HG03442 (cell line): ENCODE results near the gene CELF4.

ENCODE experiments used
- ATAC-seq: cut with Tn5 transposase; IDR thresholded peaks from one replicate; pipeline ENCODE4 v1.9.1; 2021; ENCODE audit warnings: mild to moderate bottlenecking, moderate library complexity; ENCODE audit not compliant: unreplicated experiment

Gene CELF4

DNA sequence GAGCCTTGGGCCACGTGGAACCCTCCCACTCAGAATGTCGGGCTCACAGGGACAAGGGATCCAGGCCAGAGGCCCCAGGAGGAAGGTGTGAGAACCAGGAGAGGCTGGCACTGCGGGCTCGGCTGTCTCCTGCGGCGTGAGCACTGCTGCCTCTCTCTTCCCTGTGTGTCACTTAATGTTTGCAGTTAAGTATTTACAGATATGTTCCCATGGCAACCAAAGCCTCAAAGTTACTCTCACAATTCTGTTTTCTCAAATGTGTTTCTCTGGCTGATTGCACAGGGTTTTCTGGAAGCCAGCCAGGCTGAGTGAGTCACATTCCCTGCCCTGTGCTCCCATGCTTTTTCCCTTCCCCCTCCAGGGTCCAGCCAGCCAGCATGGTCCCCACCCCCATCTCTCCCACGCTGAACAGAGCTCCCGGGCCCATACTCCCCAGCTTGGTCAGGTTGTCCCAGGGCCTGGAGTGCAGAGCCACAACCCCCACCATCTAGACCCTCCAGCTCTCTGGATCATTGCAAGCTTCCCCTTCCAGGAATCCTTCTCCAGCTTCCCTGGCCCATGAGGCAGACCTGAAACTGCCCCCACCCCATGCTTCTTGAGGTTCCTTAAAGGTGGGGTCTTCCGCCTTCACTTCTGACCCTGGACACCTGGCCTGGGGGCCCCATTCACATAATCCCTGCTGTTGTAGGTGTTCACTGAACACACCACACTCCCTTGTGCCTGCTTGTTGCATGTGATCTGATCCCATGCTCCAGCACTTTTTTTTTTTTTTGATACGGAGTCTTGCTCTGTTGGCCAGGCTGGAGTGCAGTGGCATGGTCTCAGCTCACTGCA, 265.9 kb downstream of the CELF4 start:
- ATAC-seq, result peak; percentile 70

DNA sequence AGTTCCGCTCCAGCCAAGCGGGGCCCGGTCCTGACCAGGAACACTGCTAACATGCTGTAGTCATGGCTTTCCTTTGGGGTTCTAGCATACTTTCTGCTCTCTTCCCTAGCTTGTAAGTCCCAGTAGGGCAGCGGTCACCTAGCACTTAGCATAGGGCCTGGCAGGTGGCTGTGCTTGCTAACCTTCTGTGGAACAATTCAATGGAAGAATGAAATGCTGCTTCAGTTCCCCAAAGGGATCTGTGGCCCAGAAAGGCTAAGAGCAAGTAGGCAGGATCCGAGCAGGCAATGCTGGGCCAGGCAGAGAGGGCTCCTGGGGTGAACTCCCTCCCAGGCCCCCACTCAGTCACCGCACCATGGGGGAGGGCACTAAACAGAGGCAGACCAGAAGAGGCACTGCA, 266.8 kb downstream of the CELF4 start:
- ATAC-seq, result no peak

DNA sequence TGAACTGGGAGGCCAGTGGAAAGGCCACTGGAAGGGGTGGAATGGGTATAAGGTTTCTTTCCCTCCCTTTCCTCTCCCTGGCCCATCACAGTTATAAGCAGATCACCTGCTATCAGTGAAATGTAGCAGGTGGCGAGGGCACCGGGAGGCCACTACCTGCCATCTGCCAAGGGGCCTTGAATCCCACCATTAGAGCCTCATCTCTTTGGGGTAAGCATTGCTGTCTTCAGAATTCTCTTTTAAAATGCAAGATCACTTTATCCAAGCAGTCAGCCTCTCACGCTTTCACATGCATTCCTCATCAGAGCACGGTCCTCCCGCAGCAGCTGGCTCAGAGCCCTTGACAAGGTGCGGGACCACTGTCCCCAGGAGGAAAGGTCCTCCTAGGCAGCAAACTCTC, 268.5 kb downstream of the CELF4 start:
- ATAC-seq, result no peak

DNA sequence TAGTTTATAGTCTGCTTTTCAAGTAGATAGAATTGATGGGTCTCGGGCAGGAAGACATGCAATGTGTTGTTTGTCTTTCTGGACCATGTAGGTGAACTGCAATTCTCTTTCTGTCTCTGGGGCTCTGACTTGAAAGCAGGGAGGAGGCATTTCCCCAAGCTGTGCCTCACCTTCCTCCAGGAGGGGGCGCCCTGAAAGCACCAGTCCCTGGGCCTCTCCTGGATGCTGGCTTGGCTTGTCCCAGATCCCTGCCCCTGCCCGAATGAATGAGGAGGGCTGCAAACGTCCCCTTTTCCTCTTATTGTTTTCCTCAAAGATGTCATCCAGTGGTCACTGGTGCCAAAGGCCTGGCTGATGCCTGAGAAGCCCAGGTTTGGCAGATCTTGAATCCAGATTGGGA, 270.6 kb downstream of the CELF4 start:
- no peak for ATAC-seq

DNA sequence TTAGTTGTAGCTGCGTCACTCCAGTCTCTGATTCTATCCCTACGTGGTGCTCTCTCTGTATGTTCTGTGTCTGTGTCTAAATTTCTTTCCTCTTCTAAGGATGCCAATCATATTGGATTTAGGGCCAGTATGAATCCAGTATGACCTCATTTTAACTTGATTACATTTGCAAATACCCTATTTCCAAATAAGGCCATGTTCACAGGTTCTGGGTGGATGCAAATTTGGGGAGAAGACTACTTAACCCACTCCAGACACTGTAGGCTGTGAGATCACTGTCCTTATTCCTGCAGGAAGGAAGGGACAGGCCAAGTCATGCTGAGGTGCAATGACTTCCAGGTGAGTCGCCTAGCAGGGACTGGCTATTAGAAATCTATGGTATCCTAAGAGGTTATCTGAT, 272.2 kb downstream of the CELF4 start:
- no peak for ATAC-seq

DNA sequence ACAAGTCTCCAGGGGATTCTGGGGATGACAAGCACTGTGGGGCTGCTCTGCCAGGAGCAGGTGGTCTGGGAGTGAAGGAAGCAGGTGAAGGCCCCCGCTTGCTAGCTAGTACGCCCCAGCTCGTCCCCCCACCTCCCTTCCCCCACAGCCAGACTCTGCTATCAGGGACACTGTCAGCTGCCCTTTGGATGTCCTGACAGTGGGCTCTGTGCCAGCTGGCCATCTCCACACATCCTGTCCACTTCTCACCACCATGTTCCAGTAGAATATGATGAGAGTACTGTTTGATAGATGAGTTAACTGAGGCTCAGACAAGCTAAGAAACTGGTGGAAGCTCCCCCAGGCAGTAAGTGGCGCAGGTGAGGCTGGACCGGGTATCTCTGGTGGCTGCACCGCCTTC, 276.2 kb downstream of the CELF4 start:
- no peak for ATAC-seq

DNA sequence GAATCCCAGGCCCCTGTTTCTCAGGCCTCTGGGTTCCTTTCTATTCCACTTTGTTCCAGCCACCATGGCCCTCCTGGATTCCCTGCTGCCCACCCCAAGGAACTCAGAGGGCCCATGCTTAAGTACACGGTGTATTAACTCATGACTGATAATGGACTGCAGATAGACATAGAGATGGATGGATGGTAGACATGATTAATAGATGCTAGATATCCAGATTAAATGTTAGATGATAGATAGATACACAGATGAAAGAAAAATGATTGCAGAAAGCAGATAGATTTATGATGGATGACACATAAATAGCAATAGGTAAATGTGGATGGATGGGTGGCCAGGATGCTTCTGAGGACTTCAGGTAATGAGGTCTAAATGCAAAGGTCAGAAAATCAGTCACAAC, 278.0 kb downstream of the CELF4 start:
- no peak for ATAC-seq

DNA sequence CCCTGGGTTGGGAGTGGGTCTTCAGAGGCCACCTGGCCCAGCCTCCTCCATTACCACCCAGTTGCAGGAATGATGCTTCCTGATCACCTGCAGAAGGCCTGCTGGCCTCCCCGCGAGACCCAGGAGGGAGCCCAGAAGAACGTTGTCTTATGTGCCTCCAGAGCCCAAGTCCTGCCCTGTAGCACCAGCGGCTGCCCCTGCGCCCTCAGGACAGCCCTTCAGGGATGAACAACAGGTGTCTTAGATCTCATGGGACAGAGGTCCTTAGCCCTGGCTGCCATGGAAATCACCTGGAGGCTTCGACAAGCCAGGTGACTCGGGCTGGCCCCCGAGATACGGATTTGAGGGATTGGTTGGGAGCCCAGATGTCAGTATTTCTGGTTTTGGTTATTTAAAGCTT, 278.8 kb downstream of the CELF4 start:
- no peak for ATAC-seq

DNA sequence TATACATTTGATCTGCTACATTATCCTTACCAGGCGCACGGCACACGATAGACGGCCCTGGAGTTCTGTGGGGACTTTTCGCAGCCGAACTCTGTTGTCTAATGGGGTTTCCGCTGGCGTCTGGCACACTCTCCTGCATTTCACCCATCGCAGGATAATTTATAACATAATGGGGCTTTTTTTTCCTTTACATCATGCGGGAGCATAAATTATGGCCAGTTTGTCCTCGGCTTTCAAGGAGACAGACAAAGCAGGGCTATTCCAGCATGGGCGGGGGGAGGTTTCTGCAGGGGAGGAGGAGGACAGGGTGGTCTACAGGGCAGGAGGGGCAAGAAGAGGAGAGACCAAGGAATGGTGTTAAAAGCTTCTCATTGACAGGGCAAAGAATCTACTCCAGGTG, 279.8 kb downstream of the CELF4 start:
- ATAC-seq, result no peak

DNA sequence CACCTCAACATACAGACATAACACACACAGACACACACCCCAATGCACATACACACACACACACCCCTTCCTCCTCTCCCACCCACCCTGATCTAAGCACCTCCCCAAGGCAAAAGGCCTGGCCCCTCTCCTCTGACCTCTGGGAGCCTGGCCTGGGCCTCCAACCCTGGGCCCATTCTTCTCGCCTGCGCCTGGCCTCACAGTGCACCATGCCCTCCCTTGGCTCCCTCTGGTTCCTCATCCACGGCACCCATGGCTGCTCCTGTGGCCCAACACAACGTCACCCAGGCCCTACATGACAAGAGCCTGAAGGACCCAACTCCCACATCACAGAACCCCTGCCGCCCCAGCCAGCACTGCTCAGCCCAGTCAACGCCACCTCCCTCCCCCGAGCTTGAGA, 281.3 kb downstream of the CELF4 start:
- no peak for ATAC-seq

DNA sequence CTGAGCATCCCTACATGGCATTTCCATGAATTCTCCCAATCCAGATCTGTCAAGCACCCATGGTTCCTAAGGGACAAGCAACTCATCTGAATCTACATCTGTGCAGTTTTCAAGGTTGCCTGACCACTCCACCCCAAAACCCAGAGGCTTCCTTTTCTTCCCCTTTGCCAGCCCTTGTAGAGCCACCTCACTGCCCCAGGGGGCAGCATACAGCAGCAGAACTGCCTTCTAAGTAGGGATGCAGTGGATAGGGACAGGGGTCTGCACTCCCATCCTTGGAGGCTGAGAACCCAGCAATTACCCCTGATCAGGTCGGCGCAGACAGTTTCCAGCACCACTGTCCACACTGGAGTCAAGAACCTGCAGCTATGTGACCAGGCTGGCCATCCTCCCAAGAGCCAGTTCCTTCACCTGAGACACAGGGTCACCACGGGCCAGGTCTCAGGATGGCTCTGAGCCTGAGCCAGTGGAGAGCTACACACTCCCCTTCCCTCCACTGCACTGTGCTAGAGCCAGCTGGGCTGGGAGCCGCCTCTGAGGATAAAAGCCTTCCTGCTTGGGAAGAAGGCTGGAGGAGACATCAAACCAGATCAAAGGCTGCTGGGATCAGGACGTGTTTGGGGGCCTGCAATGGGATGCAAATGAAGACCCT, 283.1 kb downstream of the CELF4 start:
- ATAC-seq, result no peak

DNA sequence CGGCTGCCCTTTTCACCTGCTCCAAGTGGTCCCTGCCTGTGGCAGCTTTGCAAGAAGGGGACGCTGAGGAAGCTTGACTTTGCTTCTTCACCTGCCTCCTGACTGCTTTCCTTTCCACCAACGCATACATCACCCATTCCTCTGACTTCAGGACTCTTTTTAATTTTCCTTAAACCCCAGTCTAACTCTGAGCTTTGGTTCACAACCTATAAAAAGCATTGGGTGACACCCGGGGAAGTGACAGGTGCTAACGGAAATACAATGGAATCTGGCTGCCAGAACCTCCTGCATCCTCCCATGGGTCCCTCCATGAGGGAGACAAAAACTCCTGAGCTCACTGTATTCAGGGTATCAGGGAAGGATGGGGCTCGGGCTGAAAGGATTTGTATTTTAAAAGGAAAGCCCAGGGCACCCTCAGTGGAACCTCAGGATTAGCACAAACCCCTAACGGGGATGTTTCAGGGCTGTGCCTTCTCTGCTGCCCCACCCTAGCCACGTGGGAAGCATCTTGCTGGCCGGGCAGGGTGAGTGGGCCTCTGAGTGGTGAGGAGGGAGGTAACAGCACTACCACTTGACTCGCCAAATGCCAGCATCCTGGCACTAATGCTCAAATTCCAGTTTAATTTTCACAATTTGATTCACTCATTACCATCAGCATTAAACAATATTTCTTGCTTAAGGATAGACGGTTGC, 284.8 kb downstream of the CELF4 start:
- ATAC-seq, result no peak

DNA sequence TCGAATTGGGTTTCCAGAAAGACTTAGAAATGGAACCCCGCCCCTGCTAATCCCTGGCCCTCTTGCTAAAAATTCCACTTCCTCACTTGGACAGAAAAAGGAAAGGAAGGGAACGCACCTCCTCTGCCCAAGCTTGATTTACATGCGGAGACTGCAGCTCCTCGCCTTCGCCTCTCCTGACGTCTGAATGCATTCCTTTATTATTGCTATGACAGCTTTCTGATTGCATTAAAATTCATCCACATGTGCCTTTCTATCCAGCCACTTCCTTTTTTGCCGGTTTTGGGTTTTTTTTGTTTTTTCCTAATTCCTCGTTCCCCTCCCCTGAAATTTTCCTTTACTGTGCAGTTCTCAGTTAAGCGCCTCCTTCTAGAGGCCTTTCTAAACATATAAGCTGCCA, 287.8 kb downstream of the CELF4 start:
- no peak for ATAC-seq

DNA sequence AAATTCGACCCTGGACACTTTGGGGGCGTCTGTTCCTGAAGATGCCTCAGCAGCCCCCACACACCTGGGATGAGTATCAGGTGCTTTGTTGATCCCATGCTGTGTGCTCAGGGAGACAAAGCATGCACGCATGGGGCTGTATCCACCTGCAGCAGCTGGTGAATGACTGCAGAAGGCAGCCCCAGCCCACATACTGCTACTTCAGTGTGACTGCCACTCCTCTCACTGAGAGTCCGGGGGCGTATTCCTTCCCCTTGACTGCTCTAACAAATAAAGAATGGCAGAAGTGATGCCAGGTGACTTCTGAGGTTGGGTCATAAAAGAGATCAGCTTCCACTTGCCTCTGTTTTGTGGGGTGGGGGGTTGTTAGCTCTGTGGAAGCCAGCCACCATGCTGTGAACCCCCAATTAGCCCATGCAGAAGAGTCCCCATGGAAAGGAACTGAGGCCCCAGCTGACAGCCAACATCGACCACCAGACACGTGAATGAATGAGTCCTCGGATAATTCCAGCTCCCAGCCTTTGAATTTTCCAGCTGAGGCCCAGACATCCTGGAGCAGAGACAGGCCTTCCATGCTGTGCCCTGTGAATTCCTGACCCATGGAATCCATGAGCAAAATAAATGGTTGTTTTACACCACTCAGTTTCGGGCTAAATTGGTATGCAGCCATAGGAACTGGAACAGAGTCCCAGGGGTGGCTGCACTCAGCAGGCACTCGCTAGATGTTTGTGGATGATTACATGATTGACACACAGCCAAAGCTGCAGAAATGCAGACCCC, 289.3 kb downstream of the CELF4 start:
- no peak for ATAC-seq

DNA sequence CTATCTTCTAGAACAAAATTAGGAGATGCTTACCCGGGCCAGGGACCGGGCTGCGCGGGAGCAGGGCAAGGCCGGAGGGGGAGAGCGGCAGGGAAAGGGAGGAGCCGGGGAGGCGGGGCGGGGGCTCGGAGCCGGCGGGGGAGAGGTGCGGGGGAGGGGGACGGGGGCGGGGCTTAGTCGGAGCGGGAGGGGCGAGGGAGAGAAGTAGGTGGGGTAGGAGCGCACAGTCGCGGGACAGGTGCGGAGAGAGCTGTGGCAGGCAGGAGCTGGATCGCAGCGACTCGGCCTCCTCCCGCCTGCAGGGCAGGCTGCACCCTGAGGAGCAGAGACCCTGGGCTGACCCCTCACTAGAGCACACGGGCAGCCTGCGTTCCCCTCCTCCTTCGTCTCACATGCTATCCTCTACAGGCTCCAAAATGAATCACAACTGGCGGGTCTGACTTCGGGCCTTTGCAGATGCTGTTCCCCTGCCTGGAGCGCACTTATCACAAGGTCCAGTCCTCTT, 290.3 kb downstream of the CELF4 start:
- no peak for ATAC-seq

DNA sequence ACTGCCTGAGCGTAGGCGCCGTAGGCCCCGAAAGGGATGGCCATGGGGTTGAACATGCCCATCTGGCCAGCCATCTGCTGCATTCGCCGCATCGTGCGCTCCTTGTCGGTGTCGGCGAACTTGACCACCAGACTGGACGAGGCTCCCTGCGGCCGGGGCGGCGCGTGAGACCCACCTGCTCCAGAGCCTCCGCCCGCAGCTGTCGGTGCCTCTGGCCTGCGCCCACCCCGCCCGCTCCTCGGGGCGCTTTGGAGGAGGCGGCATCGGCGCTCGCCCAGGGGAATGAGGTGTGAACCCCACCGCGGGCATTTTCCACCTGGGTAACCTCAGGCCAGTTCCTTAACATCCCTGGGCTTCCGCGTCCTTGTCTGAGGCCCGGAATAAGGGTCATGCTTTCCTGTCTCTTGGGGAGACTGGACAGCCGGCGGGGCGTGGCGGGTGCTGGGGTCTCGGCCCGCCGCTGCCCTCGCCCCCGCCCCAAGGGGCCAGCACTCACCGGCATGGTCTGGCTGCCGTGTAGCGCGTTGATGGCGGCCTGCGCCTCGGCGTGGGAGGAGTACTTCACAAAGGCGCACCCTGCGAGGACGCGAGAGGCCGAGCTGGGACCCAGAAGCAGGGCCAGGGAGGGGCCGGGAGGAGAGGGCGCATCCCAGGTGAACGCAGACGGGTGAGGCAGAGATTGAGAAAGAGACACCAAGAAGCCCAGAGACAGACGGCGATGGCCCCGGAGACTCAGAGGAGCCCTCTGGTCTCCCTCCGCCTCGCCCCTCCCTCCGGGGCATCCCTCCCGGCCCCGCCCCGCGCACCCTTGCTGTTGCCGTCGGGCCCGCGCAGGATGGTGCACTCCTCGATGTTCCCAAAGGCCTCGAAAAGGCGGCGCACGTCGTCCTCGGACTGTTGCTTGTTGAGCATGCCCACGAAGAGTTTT, 291.0 kb downstream of the CELF4 start:
- no peak for ATAC-seq

DNA sequence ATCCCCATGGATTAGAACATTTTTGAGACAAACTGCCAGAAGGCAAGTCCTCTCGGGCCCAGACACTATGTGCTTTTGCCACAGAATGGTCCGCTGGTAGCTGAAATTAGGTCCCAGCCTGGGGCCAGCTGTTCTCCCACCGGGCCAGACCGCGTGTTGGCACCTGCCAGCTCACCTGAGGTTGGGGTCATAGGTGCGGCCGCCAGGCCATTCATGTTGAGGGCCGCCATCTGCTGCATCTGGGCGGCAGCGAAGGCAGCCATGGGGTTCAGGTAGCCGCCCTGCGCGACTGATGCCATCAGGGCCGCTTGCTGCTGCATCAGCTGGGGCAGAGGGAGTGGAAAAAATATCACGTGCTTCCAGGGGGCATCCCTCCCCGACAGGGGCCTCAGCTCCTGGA, 292.8 kb downstream of the CELF4 start:
- no peak for ATAC-seq

DNA sequence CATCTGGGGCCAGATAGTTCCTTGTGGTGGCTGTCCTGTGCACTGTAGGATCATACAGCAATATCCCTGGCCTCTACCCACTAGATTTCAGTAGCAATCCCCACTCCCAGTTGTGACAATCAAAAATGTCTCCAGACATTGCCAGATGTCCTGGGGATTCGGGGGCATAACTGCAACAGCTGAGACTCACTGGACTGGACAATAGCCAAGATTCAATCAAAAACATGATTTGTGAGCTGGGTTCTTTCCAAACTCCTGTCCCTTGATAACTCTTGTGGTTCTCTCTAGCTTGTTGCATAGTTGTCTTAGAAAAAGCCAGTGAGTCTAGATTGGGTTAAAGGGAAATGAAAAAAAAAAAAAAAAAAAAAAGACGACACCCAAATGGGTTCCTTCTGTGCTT, 293.4 kb downstream of the CELF4 start:
- no peak for ATAC-seq

DNA sequence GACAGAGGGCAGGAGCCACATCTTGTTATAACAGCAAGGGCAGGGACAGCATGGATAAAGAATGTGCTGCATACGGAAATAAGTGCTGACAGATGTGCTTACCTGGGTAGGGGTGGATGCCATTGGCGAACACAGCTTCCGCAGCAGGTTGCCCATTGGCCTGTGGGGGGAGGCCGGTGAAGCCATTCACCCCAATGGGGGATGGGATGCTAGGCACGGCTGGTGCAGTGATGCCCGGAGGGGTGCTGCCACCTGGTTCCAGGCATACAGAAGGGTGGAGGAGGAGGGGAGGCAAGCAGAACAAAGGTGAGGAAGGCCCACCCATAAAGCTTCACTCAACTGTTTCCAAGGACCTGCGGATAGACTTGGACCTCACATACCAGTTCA, 294.9 kb downstream of the CELF4 start:
- no peak for ATAC-seq

DNA sequence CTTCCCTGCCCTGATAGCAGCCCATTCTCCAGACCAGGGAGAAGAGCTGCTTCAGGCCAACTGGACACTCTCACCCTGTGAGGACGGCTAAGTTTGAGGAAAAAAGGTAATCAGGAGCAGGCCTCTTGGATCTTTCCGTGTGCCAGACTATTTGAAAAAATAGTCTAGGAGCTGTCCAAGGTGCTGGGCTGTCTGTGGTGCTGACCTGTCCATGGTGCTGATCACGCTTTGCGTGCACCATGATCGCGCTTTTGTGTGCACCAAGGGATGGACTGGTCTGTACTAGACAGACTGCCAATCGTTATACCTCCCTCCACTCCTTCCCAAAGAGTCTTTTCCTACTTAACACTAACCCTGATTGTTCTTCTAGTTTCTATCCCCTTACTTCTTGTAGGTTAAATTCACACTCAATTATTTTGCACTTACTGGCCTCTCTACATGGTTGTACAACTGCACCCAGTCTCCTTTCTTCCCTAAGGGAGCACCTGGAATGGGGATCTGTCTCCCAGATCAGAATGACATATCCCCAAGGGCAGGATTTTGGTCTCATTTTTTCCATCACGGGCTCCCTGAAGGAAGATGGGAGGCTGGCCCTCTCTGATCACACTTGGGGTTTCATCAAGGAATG, 295.4 kb downstream of the CELF4 start:
- no peak for ATAC-seq
